NCI-H2196 (cell line): Measurements from ENCODE around the gene EAPP.
"Not testable (repeated sequence)": the region's sequence is repeated elsewhere in the genome, so short reads cannot be mapped to it uniquely, and the experiment has no call there.

Experiments used
- DNase-seq: peaks from one replicate; lab custom pipeline; 2025; ENCODE audit not compliant: unreplicated experiment; lab: John Stamatoyannopoulos, UW

EAPP gene

GRCh38 chr14:34539407-34540180, at the start of gene EAPP:
EAPP (minus strand) TSS chr14:34539701; CDS start chr14:34539628, 73 bp downstream.
- no peak for DNase-seq

GRCh38 chr14:34583525-34583924, 44.0 kb upstream of the EAPP start:
- no peak for DNase-seq

- DNase-seq, result no peak
Measured at GRCh38 chr14:34582117-34582680, 42.7 kb upstream of the EAPP start.

GRCh38 chr14:34580381-34580780, 40.9 kb upstream of the EAPP start:
- no peak for DNase-seq

- DNase-seq, result no peak
Measured at GRCh38 chr14:34571771-34572170, 32.3 kb upstream of the EAPP start.

- no peak for DNase-seq
Measured at GRCh38 chr14:34569750-34570149, 30.2 kb upstream of the EAPP start.

GRCh38 chr14:34568803-34569202, 29.3 kb upstream of the EAPP start:
- DNase-seq, result no peak

- DNase-seq, result no peak
Measured at GRCh38 chr14:34562776-34563150, 23.3 kb upstream of the EAPP start.

GRCh38 chr14:34562037-34562775, 22.7 kb upstream of the EAPP start:
- DNase-seq, result not testable (repeated sequence)

- DNase-seq, result not testable (repeated sequence)
Measured at GRCh38 chr14:34556498-34556829, 17.0 kb upstream of the EAPP start.

GRCh38 chr14:34555583-34556497, 16.3 kb upstream of the EAPP start:
- not testable (repeated sequence) for DNase-seq

- DNase-seq, result no peak
Measured at GRCh38 chr14:34554540-34555250, 15.2 kb upstream of the EAPP start.

- not testable (repeated sequence) for DNase-seq
Measured at GRCh38 chr14:34549276-34549966, 9.9 kb upstream of the EAPP start.

- no peak for DNase-seq
Measured at GRCh38 chr14:34548472-34548981, 9.0 kb upstream of the EAPP start.

GRCh38 chr14:34547136-34547520, 7.6 kb upstream of the EAPP start:
- DNase-seq, result not testable (repeated sequence)

- DNase-seq, result not testable (repeated sequence)
Measured at GRCh38 chr14:34546272-34547135, 7.0 kb upstream of the EAPP start.

- DNase-seq, result not testable (repeated sequence)
Measured at GRCh38 chr14:34540181-34541059, 919 bp upstream of the EAPP start.
